Fibroblast of pulmonary artery (primary cell): ENCODE measurements around the gene NLGN4X.

Experiments used
- DNase-seq: peaks from one replicate; pipeline ENCODE4 v3.0.0-alpha.2; 2010; ENCODE audit warnings: low read depth
- H3K4me3 ChIP-seq: replicated peaks from 2 replicates; pipeline ENCODE4 v1.5.1; 2011; ENCODE audit warnings: low read depth, mild to moderate bottlenecking, control low read depth, low read length, moderate library complexity
- TF ChIP-seq, protein P1 (sequence below): IDR thresholded peaks from 2 replicates; pipeline ENCODE4 v1.5.1; 2011; ENCODE audit warnings: mild to moderate bottlenecking, control low read depth, low read length, inconsistent platforms; ENCODE audit errors: missing control alignments

NLGN4X gene

DNA sequence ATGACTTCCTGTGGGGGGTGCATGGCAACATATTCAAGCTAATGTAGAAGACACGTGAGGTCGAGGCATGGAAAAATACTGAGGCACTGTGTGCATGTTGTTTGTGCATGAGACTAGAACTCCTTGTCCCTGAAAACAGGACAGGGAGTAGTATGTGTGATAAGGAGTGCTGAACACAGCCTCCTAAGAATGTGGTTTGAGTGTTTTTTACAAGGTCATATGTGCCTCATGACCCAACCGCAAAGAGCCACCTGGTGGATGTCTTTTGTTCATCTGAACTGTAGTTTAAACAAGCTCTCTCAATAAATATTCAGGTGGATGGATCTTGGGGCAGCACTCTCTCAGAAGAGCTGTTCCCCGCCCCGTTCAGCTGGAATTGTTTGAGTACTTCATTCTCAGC is 226.6 kb downstream of the NLGN4X start:
- DNase-seq: no peak
- TF ChIP-seq, protein P1, sequence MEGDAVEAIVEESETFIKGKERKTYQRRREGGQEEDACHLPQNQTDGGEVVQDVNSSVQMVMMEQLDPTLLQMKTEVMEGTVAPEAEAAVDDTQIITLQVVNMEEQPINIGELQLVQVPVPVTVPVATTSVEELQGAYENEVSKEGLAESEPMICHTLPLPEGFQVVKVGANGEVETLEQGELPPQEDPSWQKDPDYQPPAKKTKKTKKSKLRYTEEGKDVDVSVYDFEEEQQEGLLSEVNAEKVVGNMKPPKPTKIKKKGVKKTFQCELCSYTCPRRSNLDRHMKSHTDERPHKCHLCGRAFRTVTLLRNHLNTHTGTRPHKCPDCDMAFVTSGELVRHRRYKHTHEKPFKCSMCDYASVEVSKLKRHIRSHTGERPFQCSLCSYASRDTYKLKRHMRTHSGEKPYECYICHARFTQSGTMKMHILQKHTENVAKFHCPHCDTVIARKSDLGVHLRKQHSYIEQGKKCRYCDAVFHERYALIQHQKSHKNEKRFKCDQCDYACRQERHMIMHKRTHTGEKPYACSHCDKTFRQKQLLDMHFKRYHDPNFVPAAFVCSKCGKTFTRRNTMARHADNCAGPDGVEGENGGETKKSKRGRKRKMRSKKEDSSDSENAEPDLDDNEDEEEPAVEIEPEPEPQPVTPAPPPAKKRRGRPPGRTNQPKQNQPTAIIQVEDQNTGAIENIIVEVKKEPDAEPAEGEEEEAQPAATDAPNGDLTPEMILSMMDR: no peak
- H3K4me3 ChIP-seq: no peak overlapping the region

DNA sequence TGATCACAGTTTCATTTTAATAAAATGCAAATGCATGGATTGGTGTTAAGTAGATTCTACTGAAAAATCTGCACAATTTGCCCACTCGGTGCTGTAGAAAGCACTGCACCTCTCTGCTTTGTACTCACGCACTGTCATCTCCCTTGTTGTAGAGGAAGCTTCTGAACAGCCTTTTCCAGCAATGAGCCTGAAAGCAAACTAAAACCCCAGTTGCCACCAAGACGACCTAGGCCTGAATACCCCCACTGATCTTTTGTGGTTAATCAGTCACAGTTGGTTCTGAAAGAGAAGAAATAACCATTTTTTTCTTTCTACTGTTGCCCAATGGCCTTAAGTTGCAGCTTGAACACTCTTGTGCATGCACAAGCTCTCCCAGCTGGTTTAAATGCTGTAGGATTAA is 229.8 kb downstream of the NLGN4X start:
- DNase-seq: no peak
- TF ChIP-seq, protein P1: no peak
- no peak overlapping the region for H3K4me3 ChIP-seq

DNA sequence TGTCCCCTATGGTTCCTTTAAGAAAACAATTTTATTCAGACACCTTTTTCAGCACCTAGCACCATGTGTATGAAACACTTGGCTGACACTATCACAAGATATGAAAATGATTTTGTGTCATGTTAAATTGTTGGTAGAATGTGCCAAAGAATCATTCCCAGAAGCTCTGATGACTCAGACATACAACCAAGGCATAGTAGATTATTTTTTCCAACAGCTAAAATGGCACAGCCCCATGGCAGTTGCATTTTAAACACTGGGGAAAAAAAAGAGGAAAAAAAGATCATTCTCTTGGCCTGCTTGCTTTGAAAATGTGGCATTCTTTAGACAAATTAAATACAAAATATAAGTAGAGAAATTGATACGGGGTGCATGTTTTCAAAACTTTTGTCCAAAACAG is 230.2 kb downstream of the NLGN4X start:
- TF ChIP-seq, protein P1: no peak
- DNase-seq: no peak
- no peak overlapping the region for H3K4me3 ChIP-seq

DNA sequence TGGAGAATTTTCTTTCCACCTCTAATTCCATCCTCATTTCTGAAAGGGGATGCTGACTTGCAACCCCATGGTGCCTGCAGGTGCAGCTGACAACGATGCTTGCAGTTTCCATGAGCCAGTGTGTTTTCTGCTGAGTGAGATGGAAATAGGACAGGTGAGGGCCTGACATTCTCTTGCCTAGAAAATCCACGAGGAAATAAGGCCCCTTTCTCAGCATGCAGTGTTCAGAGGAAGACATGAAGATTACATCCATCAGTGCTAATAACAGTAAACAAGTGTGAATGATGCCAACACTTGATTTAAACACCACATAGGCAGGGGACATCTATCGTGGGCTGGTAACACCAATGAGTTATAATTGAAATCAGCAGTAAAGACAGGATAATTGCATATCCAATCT is 237.3 kb downstream of the NLGN4X start:
- DNase-seq: no peak
- TF ChIP-seq, protein P1: no peak
- no peak overlapping the region for H3K4me3 ChIP-seq

DNA sequence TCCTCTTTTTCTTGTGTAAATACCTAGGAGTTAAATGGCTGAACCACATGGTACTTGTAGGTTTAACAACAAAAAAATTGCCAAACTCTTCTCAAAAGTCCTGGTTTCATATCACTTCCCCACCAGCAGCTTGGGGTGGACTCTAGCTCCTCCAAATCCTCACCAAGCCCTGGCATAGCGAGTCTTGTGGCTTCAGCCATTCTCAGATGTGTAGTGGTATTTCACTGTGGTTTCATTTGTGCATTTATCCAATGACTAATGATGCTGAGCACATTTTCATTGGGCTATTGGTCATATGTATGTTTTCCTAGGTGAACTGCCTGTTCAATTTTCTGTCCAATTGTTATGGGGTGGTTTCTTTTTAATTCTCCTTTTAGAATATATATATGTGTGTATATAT is 249.3 kb downstream of the NLGN4X start:
- TF ChIP-seq, protein P1: no peak
- H3K4me3 ChIP-seq: no peak overlapping the region
- no peak for DNase-seq

DNA sequence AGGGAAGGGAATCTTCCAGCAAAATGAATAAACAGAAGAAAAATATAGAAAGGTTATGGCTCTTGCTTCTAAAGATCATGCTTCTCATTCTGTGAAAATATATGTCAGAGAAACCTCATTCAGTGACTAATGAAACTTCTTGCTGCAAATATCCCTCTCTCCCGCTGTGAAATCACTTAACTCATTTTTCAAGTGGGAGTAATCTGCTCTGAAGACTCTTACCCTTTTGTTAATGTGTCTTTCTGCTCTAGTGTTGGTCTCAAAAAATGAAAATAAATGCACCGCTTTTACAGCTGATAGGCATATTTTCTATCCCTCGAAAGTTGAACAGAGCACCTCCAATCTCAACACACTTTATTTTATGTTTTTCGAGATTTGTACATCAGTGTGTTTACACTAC is 252.3 kb downstream of the NLGN4X start:
- H3K4me3 ChIP-seq: no peak overlapping the region
- DNase-seq: no peak
- TF ChIP-seq, protein P1: no peak

DNA sequence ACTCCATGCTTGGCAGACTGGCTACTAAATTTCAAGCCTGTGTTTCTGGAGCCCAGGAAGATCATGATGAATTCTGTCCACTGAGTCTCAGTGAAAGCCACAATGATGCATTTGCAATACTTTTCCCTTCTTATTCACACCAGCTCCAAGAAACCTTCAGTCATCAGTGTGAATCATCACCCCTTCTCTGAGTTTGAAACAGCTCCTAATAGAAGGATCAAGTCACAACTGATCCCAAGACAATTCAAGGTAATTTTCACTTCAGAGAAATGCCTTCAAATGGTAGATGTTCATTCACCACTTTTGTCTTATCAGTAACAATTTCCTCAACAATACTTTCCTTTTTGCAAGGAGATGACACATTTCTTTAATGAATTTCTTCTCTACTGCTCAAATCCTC is 257.4 kb downstream of the NLGN4X start:
- no peak for DNase-seq
- H3K4me3 ChIP-seq: no peak overlapping the region
- TF ChIP-seq, protein P1: no peak
